ENCODE measurements around the gene CYB5D1. TPM values are rescaled to one million over a fixed set of nuclear protein-coding genes. Genes with fewer than 3 reads are reported as not detected.

The CYB5D1 gene
- total and polyA plus RNA-seq, 2 of the 8 experiments (the other 6 are each of a cell fraction or from before 2014, with no cell fraction given): 11.0 to 18.0 TPM

DNA sequence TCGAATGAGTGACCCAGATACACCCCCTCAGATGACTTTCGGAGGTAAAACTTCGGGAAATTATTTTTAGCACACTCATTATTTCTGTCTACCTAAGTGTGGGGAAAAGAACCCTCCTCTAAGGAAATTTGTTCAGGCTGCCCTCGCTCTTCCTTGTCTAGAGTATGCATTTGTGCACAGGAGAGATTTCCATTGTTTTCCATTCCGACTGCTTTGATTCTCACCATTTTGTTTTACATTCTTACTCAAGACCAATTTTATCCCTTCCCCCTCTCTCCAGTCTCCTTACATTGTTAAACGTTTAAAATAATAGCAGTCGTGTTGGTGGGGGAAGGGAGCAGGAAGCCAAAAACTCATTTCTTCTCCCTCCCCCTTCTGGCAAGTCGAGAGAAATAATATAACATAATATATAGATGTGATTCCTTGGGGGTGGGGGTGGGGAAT lies 29.3 kb downstream of the CYB5D1 start (continued):
- no peak for TF ChIP-seq CHD7 (IDR thresholded peaks at IDR 0.05; ENCODE audit: insufficient replicate concordance, low read length)
- no peak for TF ChIP-seq KDM1A (IDR thresholded peaks at IDR 0.05; ENCODE audit: borderline replicate concordance, low read length)
- TF ChIP-seq EGR1 (IDR thresholded peaks at IDR 0.05; ENCODE audit: borderline replicate concordance, low read depth, low read length): no peak
- TF ChIP-seq CREB1 (IDR thresholded peaks at IDR 0.05): no peak
- no peak for TF ChIP-seq ATF3 (IDR thresholded peaks at IDR 0.05; ENCODE audit: insufficient read depth, low read depth, low read length)
- no peak for TF ChIP-seq SP2 (IDR thresholded peaks at IDR 0.05; ENCODE audit: low read length)

Data from H1 (cell line).